Stimulated activated CD4-positive, alpha-beta T cell treated with anti-CD3 and anti-CD28 coated beads, Interleukin-2, amount 100 ng/mL, for 4 hours (primary cell): ENCODE measurements around the gene RYR1.
"Not testable (repeated sequence)": the region's sequence is repeated elsewhere in the genome, so short reads cannot be mapped to it uniquely, and the experiment has no call there.

Experiments used
- DNase-seq: peaks from one replicate; pipeline ENCODE4 v3.0.0-alpha.2; 2020; ENCODE audit warnings: low read depth

RYR1 gene

GRCh38 chr19:38538793-38539528 is 105.5 kb downstream of the RYR1 start:
- peak; percentile 38 for DNase-seq

- DNase-seq, result no peak
Measured at GRCh38 chr19:38539751-38540150, 106.3 kb downstream of the RYR1 start.

GRCh38 chr19:38542040-38542439 is 108.5 kb downstream of the RYR1 start:
- DNase-seq, result no peak

GRCh38 chr19:38543286-38543806 is 109.9 kb downstream of the RYR1 start:
- DNase-seq, result no peak

GRCh38 chr19:38543807-38544568 is 110.5 kb downstream of the RYR1 start:
- DNase-seq, result no peak

GRCh38 chr19:38544569-38545315 is 111.3 kb downstream of the RYR1 start:
- DNase-seq, result no peak

- no peak for DNase-seq
Measured at GRCh38 chr19:38545596-38545995, 112.1 kb downstream of the RYR1 start.

- no peak for DNase-seq
Measured at GRCh38 chr19:38547421-38547820, 113.9 kb downstream of the RYR1 start.

- DNase-seq, result no peak
Measured at GRCh38 chr19:38549061-38549460, 115.6 kb downstream of the RYR1 start.

GRCh38 chr19:38549942-38550341 is 116.5 kb downstream of the RYR1 start:
- no peak for DNase-seq

- DNase-seq, result no peak
Measured at GRCh38 chr19:38550376-38550775, 116.9 kb downstream of the RYR1 start.

- DNase-seq, result no peak
Measured at GRCh38 chr19:38551450-38551813, 117.9 kb downstream of the RYR1 start.

- not testable (repeated sequence) for DNase-seq
Measured at GRCh38 chr19:38553239-38553638, 119.7 kb downstream of the RYR1 start.

- no peak for DNase-seq
Measured at GRCh38 chr19:38554676-38555141, 121.2 kb downstream of the RYR1 start.

- DNase-seq, result no peak
Measured at GRCh38 chr19:38555200-38555599, 121.7 kb downstream of the RYR1 start.

GRCh38 chr19:38556521-38557174 is 123.2 kb downstream of the RYR1 start:
- no peak for DNase-seq

- DNase-seq, result no peak
Measured at GRCh38 chr19:38557205-38557799, 123.8 kb downstream of the RYR1 start.

- not testable (repeated sequence) for DNase-seq
Measured at GRCh38 chr19:38558933-38559332, 125.4 kb downstream of the RYR1 start.

GRCh38 chr19:38559428-38560401 is 126.2 kb downstream of the RYR1 start:
- DNase-seq, result no peak

- DNase-seq, result no peak
Measured at GRCh38 chr19:38561053-38561606, 127.6 kb downstream of the RYR1 start.
